Vagina (tissue), 2 donors: ENCODE data around the gene MAP3K3.

ENCODE experiments used
- CTCF ChIP-seq, 3 experiments: fragments of 450-650 bp in 2 of 3; fragments of 200-600 bp in 1 of 3; sonication (generic) in 1 of 3; IDR thresholded peaks; one replicate each; pipeline ENCODE4 v1.5.1; 2017 to 2019; ENCODE audit warnings: antibody characterized with exemption in 3 of 3, mild to moderate bottlenecking in 2 of 3, moderate library complexity in 2 of 3
- POLR2AphosphoS5 ChIP-seq, 2 donors: sonication (generic); formaldehyde crosslinking; IDR thresholded peaks; one replicate each; pipeline ENCODE4 v1.9.0; 2017; ENCODE audit warnings: antibody characterized with exemption in 2 of 2, mild to moderate bottlenecking in 2 of 2, low read depth in 1 of 2; ENCODE audit not compliant: insufficient read depth in 1 of 2

- TF ChIP-seq POLR2AphosphoS5 (IDR thresholded peaks at IDR 0.05; ENCODE audit: insufficient read depth in 1 of 2, low read depth in 1 of 2) (peak in 1 of 2 donors; percentile 50), CTCF (IDR thresholded peaks at IDR 0.05) (no peak)
Measured at GRCh38 chr17:63700528-63701455, 78.6 kb downstream of the MAP3K3 start.
